ENCODE results near the gene TRPM3.

Gene TRPM3

DNA sequence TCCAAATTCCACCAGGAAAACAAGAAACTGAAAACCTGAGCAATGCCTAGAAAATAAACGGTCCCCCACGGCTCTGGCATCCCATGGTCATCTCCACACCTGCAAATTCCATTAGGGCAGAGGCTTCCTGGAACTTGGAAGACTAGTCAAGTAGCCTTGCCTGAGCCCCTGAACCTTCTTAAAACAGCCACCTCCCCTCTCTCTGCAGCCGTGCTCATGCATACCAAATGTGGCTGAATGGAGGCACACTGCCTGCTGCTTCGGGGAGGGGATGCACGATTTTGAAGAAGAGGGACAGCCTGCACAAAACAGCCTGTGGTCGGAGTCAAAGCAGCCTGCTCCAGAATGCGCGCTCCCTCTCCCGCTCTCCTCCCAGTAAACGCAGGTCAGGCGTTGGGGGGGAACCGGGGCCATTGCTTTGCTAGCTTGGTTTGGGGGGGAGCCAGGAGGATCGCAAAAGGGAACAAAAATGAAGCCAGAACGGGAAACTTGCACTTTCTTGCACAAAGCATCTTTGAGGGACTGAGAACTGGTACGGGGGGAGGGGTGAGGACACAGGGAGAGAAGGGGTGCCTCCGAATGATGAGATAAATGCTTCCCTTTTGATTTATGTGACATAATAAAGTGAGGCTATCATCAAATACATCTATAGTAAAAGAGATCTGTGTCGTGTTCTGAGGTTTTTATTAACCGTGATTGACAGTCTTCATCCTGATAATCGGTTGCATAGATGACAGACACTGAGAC is at the start of gene TRPM3:
TRPM3 (minus strand) TSS at position 347 of the 747 bp plus-strand sequence; CDS start at position 80, 267 bp downstream.
- TF ChIP-seq, protein P1, sequence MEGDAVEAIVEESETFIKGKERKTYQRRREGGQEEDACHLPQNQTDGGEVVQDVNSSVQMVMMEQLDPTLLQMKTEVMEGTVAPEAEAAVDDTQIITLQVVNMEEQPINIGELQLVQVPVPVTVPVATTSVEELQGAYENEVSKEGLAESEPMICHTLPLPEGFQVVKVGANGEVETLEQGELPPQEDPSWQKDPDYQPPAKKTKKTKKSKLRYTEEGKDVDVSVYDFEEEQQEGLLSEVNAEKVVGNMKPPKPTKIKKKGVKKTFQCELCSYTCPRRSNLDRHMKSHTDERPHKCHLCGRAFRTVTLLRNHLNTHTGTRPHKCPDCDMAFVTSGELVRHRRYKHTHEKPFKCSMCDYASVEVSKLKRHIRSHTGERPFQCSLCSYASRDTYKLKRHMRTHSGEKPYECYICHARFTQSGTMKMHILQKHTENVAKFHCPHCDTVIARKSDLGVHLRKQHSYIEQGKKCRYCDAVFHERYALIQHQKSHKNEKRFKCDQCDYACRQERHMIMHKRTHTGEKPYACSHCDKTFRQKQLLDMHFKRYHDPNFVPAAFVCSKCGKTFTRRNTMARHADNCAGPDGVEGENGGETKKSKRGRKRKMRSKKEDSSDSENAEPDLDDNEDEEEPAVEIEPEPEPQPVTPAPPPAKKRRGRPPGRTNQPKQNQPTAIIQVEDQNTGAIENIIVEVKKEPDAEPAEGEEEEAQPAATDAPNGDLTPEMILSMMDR (IDR thresholded peaks at IDR 0.05; ENCODE audit: low read depth, low read length, missing control alignments): no peak
- in situ Hi-C loops (cut with HindIII; ENCODE audit: low sequenced_read_pairs): no loop called here
- DNase-seq (ENCODE audit: low read depth): no peak
- no peak within 1 kb of the TSS for H3K4me3 ChIP-seq (ENCODE audit: low read depth, low read length)

DNA sequence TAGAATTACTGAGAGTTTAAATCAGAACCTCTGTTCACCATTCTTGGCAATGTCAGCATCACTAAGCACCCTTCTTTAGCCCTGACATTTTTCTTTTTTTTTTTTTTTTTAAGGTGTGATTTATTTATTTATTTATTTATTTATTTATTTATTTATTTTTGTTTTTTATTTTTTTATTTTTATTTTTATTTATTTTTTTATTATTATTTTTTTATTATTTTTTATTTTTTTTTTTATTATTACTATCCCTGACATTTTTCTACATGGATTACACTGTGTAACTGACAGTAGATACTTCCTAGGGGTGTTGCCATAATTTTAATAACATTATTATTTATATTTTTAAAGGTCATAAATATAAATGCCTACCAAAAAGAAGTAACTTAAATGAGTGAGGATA is 47.0 kb upstream of the TRPM3 start:
- H3K4me3 ChIP-seq (ENCODE audit: low read depth, low read length): no peak overlapping the region
- TF ChIP-seq, protein P1 (IDR thresholded peaks at IDR 0.05; ENCODE audit: low read depth, low read length, missing control alignments): no peak
- no peak for DNase-seq (ENCODE audit: low read depth)
- in situ Hi-C loops (cut with HindIII; ENCODE audit: low sequenced_read_pairs): no loop called here

DNA sequence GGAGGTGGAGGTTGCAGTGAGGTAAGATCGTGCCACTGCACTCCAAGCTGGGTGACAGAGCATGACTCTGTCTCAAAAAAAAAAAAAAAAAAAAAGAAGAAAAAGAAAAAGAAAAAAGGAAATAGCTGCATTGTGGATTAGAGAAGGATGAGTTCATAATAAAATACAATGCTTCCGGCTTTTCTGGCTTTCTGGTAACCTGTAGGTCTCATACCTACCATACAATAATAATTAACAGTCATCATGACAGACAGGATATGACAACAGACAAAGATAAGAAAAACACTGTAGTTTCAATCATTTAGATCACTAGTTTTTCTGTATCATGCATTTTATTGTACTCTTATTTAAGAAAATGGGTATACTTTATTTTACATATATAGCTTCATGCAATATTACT is 40.7 kb upstream of the TRPM3 start:
- in situ Hi-C loops (cut with HindIII; ENCODE audit: low sequenced_read_pairs): no loop called here
- no peak overlapping the region for H3K4me3 ChIP-seq (ENCODE audit: low read depth, low read length)
- no peak for DNase-seq (ENCODE audit: low read depth)
- TF ChIP-seq, protein P1 (IDR thresholded peaks at IDR 0.05; ENCODE audit: low read depth, low read length, missing control alignments): no peak

DNA sequence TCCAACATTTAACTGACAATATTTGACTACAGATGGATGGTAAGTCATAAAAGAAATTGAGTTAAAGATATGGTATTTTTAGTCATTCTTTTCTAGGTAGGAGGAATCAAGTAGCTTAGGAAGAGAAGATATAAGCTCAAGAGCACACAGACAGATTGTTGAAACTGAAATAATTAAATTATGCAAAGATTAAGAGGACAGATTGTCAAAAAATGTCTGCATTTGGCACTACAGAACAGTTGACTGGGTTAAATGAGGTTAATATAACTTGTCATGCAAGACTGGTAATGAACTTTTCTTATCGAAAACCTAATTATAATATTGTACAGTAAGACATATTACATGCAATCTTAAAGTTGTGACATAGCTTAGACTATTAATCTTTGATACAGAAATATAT is 36.3 kb upstream of the TRPM3 start:
- TF ChIP-seq, protein P1 (IDR thresholded peaks at IDR 0.05; ENCODE audit: low read depth, low read length, missing control alignments): no peak
- in situ Hi-C loops (cut with HindIII; ENCODE audit: low sequenced_read_pairs): loop anchor here (5.0 kb wide), 1 partner anchor 35 kb away; no protein-coding TSS in a partner anchor
- DNase-seq (ENCODE audit: low read depth): no peak
- H3K4me3 ChIP-seq (ENCODE audit: low read depth, low read length): no peak overlapping the region

DNA sequence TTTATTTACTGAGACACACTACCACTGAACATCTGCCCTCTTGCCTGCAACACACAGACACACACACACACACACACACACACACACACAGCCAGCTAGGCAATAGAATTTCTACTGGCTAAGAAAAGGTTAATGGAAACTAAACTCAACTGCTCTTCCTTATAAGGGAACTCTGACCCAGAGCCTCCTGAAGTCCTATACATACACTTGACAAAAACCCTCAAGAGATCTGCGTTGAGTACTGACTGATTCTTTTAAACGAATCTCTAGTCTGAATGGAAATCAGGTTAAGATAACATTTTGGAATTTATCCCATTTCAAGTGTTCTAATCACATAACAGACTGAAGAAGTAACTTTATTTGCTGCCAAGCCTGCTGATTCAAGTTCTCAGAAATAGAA is 25.9 kb upstream of the TRPM3 start:
- in situ Hi-C loops (cut with HindIII; ENCODE audit: low sequenced_read_pairs): no loop called here

DNA sequence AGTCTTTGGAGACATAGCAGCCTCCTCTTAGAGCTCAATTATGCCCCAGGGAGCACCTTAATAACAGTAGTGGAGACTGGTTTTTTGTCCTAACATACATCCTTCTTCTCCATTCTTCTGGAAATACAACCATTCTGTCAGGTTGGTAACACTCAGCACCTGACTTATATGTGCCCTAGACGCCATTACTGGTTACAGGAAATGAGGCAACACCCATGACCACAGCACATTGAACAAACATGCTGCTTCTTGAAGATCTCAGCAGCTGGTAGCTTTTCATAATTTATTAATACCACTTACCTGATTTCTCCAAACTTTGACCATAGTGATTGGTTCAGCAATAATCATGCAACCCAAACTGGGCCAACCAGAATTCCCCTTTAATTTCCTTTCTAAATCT is 25.1 kb upstream of the TRPM3 start:
- DNase-seq (ENCODE audit: low read depth): no peak
- in situ Hi-C loops (cut with HindIII; ENCODE audit: low sequenced_read_pairs): no loop called here
- no peak overlapping the region for H3K4me3 ChIP-seq (ENCODE audit: low read depth, low read length)
- TF ChIP-seq, protein P1 (IDR thresholded peaks at IDR 0.05; ENCODE audit: low read depth, low read length, missing control alignments): no peak

More for the DNA sequence above, 25.9 kb upstream of the TRPM3 start:
- TF ChIP-seq, protein P1 (IDR thresholded peaks at IDR 0.05; ENCODE audit: low read depth, low read length, missing control alignments): no peak
- no peak overlapping the region for H3K4me3 ChIP-seq (ENCODE audit: low read depth, low read length)
- no peak for DNase-seq (ENCODE audit: low read depth)
